ENCODE data around the gene BNC2. TPM values are rescaled to one million over a fixed set of nuclear protein-coding genes. Genes with fewer than 3 reads are reported as not detected.

The BNC2 gene
- total and polyA plus RNA-seq, 2 donors (not counting 1 experiment from before 2014, with no cell fraction given), result 34.7 to 39.1 TPM

DNA sequence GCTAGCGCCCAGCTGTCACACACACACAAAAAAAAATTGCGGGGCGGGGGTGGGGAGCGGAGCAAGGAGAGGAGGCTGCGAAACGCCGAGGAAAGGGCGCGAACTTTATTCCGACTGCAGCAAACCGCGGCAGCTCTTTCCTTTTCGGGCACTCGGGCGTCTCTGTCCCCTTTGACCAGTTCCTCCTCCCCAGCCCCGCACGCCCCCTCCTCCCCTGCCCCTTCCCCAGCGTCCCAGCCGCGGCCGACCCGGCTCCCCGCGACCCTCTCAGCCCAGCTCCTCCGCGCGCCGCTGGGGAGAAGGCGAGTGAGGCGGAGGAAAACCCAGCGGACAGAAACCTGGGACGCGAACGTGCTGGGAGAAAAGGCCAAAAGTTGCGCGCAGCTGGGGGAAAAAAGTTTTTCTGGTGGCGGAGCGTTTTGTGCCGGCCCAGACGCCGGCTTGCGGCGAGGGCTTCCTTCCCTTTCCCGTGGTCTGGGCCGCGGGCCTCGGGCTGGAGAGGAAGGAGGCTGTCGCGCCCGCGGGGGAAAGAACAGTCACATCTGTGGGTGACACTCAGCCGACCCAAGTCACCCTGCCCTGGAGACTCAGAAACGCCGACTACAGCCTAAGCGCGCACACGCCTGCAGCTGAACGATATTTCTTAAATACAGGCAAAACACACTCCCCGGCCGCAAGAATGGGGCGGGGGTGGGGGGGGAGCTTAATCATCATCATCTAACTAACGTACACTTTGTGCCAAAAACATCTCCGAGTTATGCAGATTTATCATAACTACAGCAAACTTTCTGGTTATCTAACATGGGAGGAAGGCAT, 1.1 kb upstream of the BNC2 start:
- TF ChIP-seq, protein P1, sequence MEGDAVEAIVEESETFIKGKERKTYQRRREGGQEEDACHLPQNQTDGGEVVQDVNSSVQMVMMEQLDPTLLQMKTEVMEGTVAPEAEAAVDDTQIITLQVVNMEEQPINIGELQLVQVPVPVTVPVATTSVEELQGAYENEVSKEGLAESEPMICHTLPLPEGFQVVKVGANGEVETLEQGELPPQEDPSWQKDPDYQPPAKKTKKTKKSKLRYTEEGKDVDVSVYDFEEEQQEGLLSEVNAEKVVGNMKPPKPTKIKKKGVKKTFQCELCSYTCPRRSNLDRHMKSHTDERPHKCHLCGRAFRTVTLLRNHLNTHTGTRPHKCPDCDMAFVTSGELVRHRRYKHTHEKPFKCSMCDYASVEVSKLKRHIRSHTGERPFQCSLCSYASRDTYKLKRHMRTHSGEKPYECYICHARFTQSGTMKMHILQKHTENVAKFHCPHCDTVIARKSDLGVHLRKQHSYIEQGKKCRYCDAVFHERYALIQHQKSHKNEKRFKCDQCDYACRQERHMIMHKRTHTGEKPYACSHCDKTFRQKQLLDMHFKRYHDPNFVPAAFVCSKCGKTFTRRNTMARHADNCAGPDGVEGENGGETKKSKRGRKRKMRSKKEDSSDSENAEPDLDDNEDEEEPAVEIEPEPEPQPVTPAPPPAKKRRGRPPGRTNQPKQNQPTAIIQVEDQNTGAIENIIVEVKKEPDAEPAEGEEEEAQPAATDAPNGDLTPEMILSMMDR (conservative IDR thresholded peaks at IDR 0.05 in 1 of 2, IDR thresholded peaks at IDR 0.05 in 1 of 2; ENCODE audit: low read depth in 1 of 2, low read length in 2 of 2), result no peak
- TF ChIP-seq EZH2 (IDR thresholded peaks at IDR 0.05; ENCODE audit: low read length, missing control alignments), result no peak
- H3K27me3 ChIP-seq (ENCODE audit: control insufficient read depth, insufficient read depth, low read length), result no peaks in the 10 kb centered on the region
- H3K4me2 ChIP-seq (ENCODE audit: extremely low read depth, insufficient read depth, low read length), result peak overlapping the region; percentile 90
- H3K9ac ChIP-seq (ENCODE audit: insufficient read depth, low read length), result peak overlapping the region; percentile 74
- H2AFZ ChIP-seq (ENCODE audit: low read length), result peak overlapping the region; percentile 67
- peak; percentile 92 to 94 for DNase-seq (ENCODE audit: low read depth in 2 of 2)
- no peaks in the 10 kb centered on the region for H3K9me3 ChIP-seq (ENCODE audit: control insufficient read depth, insufficient read depth, low read depth, low read length)
- no peaks in the 10 kb centered on the region for H3K36me3 ChIP-seq (ENCODE audit: control insufficient read depth, insufficient read depth, low read length)
- H3K4me1 ChIP-seq (ENCODE audit: control insufficient read depth, extremely low read depth, insufficient read depth, low read length), result peaks cover 2% of the 10 kb centered on the region
- peak overlapping the region; percentile 66 to 83 (median 74) for H3K4me3 ChIP-seq (replicated peaks in 1 of 4; ENCODE audit: control extremely low read depth in 1 of 4, insufficient read depth in 1 of 4, low read depth in 3 of 4, low read length in 4 of 4)
- no peaks in the 10 kb centered on the region for H4K20me1 ChIP-seq (ENCODE audit: control insufficient read depth, extremely low read depth, insufficient read depth, low read length)
- H3K79me2 ChIP-seq (ENCODE audit: control insufficient read depth, insufficient read depth, low read length), result peaks cover 34% of the 10 kb centered on the region
- H3K27ac ChIP-seq (ENCODE audit: insufficient read depth, low read length), result peak overlapping the region; percentile 82

DNA sequence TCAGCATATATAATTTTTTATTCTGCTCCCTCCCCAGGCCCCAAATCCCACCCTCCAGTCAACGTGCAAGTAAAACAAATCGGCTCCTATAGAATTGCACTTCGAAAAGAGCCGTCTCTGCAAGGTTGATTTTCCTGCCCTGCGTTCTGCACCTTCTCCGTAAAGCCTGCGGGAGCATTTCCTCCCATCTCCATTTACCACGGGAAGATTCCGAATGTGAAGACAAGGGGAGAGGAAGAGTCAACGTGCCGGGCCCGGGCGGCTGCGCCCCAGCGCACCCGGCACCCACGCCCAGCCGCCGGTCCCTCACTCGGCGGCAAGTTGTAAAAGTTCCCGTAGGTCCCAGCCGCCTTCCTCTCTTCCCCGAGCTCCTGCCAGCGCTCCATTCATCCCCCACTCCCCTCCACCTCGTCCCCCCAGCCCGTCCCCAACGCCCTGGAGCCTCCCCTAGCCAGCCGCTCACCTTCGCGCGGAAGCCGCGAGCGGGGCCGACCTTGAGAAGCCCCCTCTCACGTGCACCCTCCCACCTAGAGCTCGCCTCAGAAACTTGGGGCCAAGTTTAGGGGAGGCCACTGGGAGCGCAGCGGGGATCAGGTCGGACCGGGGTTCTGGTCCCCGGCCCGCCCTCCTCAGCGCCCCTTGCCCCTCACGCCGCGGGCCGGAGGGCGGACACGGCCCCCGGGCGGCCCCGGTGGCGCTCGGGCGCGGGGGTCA, 431 bp downstream of the BNC2 start:
- Histone ChIP-seq H3K27ac (ENCODE audit: insufficient read depth, low read length) (peak overlapping the region; percentile 82), H3K4me1 (ENCODE audit: control insufficient read depth, extremely low read depth, insufficient read depth, low read length) (peaks cover 4% of the 10 kb centered on the region), H3K27me3 (ENCODE audit: control insufficient read depth, insufficient read depth, low read length) (no peaks in the 10 kb centered on the region), H4K20me1 (ENCODE audit: control insufficient read depth, extremely low read depth, insufficient read depth, low read length) (no peaks in the 10 kb centered on the region), H3K79me2 (ENCODE audit: control insufficient read depth, insufficient read depth, low read length) (peaks cover 49% of the 10 kb centered on the region), H3K36me3 (ENCODE audit: control insufficient read depth, insufficient read depth, low read length) (no peaks in the 10 kb centered on the region), H3K4me3 (replicated peaks in 1 of 4; ENCODE audit: control extremely low read depth in 1 of 4, insufficient read depth in 1 of 4, low read depth in 3 of 4, low read length in 4 of 4) (peak overlapping the region; percentile 66 to 89 (median 76)), H3K9ac (ENCODE audit: insufficient read depth, low read length) (peak overlapping the region; percentile 74), H3K9me3 (ENCODE audit: control insufficient read depth, insufficient read depth, low read depth, low read length) (no peaks in the 10 kb centered on the region), H3K4me2 (ENCODE audit: extremely low read depth, insufficient read depth, low read length) (peak overlapping the region; percentile 64), H2AFZ (ENCODE audit: low read length) (no peak overlapping the region)
- DNase-seq (ENCODE audit: low read depth in 2 of 2), result peak in 1 of 2 donors; percentile 32
- TF ChIP-seq EZH2 (IDR thresholded peaks at IDR 0.05; ENCODE audit: low read length, missing control alignments), result no peak
- TF ChIP-seq, protein P1 (conservative IDR thresholded peaks at IDR 0.05 in 1 of 2, IDR thresholded peaks at IDR 0.05 in 1 of 2; ENCODE audit: low read depth in 1 of 2, low read length in 2 of 2), result no peak

All from fibroblast of lung (primary cell).